Measurements from ENCODE around the gene RSPRY1.

The RSPRY1 gene

GRCh38 chr16:57252148-57252721 lies 66.1 kb downstream of the RSPRY1 start:
- DNase-seq (ENCODE audit: extremely low read depth, insufficient read length): no peak
- Histone ChIP-seq H3K4me3 (replicated peaks; ENCODE audit: low read depth, low read length) (no peak overlapping the region), H3K36me3 (ENCODE audit: control insufficient read depth, insufficient read depth, low read length) (peaks cover 24% of the 10 kb centered on the region), H3K27me3 (replicated peaks; ENCODE audit: control insufficient read depth, insufficient read depth, low read length) (no peaks in the 10 kb centered on the region)
- no peak for TF ChIP-seq CTCF (IDR thresholded peaks at IDR 0.05; ENCODE audit: insufficient read depth, low read length, poor library complexity, severe bottlenecking)

GRCh38 chr16:57253466-57253865 lies 67.3 kb downstream of the RSPRY1 start:
- no peak for TF ChIP-seq CTCF (IDR thresholded peaks at IDR 0.05; ENCODE audit: insufficient read depth, low read length, poor library complexity, severe bottlenecking)
- Histone ChIP-seq H3K36me3 (ENCODE audit: control insufficient read depth, insufficient read depth, low read length) (peaks cover 24% of the 10 kb centered on the region), H3K4me3 (replicated peaks; ENCODE audit: low read depth, low read length) (no peak overlapping the region), H3K27me3 (replicated peaks; ENCODE audit: control insufficient read depth, insufficient read depth, low read length) (no peaks in the 10 kb centered on the region)
- DNase-seq (ENCODE audit: extremely low read depth, insufficient read length): no peak

GRCh38 chr16:57255686-57256415 lies 69.7 kb downstream of the RSPRY1 start:
- H3K4me3 ChIP-seq (replicated peaks; ENCODE audit: low read depth, low read length): no peak overlapping the region
- TF ChIP-seq CTCF (IDR thresholded peaks at IDR 0.05; ENCODE audit: insufficient read depth, low read length, poor library complexity, severe bottlenecking): no peak
- H3K36me3 ChIP-seq (ENCODE audit: control insufficient read depth, insufficient read depth, low read length): peaks cover 12% of the 10 kb centered on the region
- H3K27me3 ChIP-seq (replicated peaks; ENCODE audit: control insufficient read depth, insufficient read depth, low read length): no peaks in the 10 kb centered on the region
- DNase-seq (ENCODE audit: extremely low read depth, insufficient read length): no peak

GRCh38 chr16:57256601-57257395 lies 70.7 kb downstream of the RSPRY1 start:
- DNase-seq (ENCODE audit: extremely low read depth, insufficient read length): no peak
- H3K36me3 ChIP-seq (ENCODE audit: control insufficient read depth, insufficient read depth, low read length): peaks cover 9% of the 10 kb centered on the region
- TF ChIP-seq CTCF (IDR thresholded peaks at IDR 0.05; ENCODE audit: insufficient read depth, low read length, poor library complexity, severe bottlenecking): no peak
- no peaks in the 10 kb centered on the region for H3K27me3 ChIP-seq (replicated peaks; ENCODE audit: control insufficient read depth, insufficient read depth, low read length)
- H3K4me3 ChIP-seq (replicated peaks; ENCODE audit: low read depth, low read length): no peak overlapping the region

- peaks cover 4% of the 10 kb centered on the region for H3K36me3 ChIP-seq (ENCODE audit: control insufficient read depth, insufficient read depth, low read length)
These were observed 71.4 kb downstream of the RSPRY1 start for GRCh38 chr16:57257455-57258070.

More at GRCh38 chr16:57257455-57258070, 71.4 kb downstream of the RSPRY1 start:
- Histone ChIP-seq H3K27me3 (replicated peaks; ENCODE audit: control insufficient read depth, insufficient read depth, low read length) (no peaks in the 10 kb centered on the region), H3K4me3 (replicated peaks; ENCODE audit: low read depth, low read length) (no peak overlapping the region)
- TF ChIP-seq CTCF (IDR thresholded peaks at IDR 0.05; ENCODE audit: insufficient read depth, low read length, poor library complexity, severe bottlenecking): no peak
- DNase-seq (ENCODE audit: extremely low read depth, insufficient read length): no peak

All from GM06990 (cell line).